ENCODE measurements around the gene LIN9.

Gene LIN9

DNA sequence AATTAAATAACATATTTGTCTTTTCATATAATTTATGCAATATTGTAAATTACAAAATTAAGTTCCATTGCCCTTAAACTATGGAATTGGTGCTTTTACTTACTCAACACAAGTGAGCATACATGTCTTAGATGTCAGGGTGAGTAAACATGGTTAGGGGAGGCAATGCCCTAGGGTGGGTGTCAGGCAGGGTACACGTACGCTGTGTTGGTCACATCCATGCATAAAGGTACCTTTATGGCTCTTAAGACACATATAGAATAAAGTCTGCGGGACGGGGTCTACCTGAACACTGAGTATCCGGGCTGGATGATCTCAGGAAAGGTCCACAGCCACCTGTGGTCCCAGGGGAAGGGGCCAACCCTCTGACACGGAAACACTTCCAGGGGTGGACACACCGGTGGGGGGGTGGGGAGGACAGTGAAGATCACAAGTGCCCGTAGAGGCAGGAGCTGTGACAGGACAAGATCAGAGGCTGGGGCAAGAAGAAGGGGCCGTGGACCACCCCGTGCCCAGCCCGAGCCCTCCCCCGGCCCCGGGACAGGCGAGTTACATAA, 720 bp downstream of the LIN9 start:
- no peaks in the 10 kb centered on the region for H3K36me3 ChIP-seq (ENCODE audit: control insufficient read depth in 5 of 5, insufficient read depth in 5 of 5, low read length in 5 of 5)
- H3K27ac ChIP-seq (ENCODE audit: low read depth, low read length): peak overlapping the region; percentile 54

DNA sequence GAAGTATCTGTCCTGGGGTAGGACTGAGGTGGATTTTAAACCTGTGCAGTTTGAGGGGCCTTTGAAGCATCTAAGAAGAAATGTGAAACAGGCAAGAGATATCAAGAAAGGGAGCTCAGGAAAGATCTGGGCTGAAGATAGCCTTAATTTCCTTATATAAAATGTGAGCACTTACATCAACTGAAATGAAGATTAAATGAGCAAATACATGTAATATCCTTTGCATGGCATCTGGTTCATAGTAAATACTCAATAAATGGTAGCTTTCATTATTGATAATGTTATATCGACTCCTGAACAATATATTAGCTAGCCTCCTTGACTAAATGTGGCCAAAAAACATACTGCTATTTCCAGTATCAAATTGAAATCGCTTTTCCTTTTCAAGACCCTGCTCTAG, 2.5 kb downstream of the LIN9 start:
- no peak overlapping the region for H3K27ac ChIP-seq (ENCODE audit: low read depth, low read length)
- H3K36me3 ChIP-seq (ENCODE audit: control insufficient read depth in 5 of 5, insufficient read depth in 5 of 5, low read length in 5 of 5): no peaks in the 10 kb centered on the region

More for the DNA sequence above, 720 bp downstream of the LIN9 start:
- Histone ChIP-seq H3K27me3 (ENCODE audit: control insufficient read depth in 5 of 5, insufficient read depth in 4 of 5, low read length in 5 of 5) (no peaks in the 10 kb centered on the region), H3K4me3 (ENCODE audit: low read depth in 1 of 5, low read length in 5 of 5) (peak overlapping the region; percentile 54 to 97 (median 90)), H3K4me1 (ENCODE audit: control insufficient read depth in 5 of 5, insufficient read depth in 5 of 5, low read length in 5 of 5) (peaks cover 0 to 20% (median 17%) of the 10 kb centered on the region in 5 donors), H3K9me3 (ENCODE audit: control insufficient read depth in 5 of 5, low read length in 5 of 5) (no peaks in the 10 kb centered on the region), H3K9ac (ENCODE audit: low read length in 5 of 5) (peak overlapping the region in 4 of 5 donors; percentile 84 to 96 (median 86))

DNA sequence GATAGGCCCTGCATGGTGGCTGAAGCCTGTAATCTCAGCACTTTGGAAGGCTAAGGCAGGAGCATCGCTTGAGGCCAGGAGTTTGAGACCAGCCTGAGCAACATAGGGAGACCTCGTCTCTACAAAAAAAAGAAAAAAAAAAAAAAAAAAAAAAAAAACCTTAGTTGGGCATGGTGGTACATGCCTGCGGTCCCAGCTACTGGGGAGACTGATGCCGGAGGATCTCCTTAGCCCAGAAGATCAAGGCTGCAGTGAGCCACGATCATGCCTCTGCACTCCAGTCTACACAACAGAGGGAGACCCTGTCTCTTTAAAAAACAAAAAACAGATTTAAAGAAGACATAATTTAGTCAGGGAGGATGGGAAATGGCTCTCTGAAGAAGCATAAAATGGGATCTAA, 3.8 kb downstream of the LIN9 start:
- H3K9ac ChIP-seq (ENCODE audit: low read length in 5 of 5): no peak overlapping the region
- no peaks in the 10 kb centered on the region for H3K9me3 ChIP-seq (ENCODE audit: control insufficient read depth in 5 of 5, low read length in 5 of 5)
- H3K27ac ChIP-seq (ENCODE audit: low read depth, low read length): no peak overlapping the region
- no peaks in the 10 kb centered on the region for H3K36me3 ChIP-seq (ENCODE audit: control insufficient read depth in 5 of 5, insufficient read depth in 5 of 5, low read length in 5 of 5)
- H3K4me1 ChIP-seq (ENCODE audit: control insufficient read depth in 5 of 5, insufficient read depth in 5 of 5, low read length in 5 of 5): peaks cover 0 to 20% (median 17%) of the 10 kb centered on the region in 5 donors
- no peaks in the 10 kb centered on the region for H3K27me3 ChIP-seq (ENCODE audit: control insufficient read depth in 5 of 5, insufficient read depth in 4 of 5, low read length in 5 of 5)
- H3K4me3 ChIP-seq (ENCODE audit: low read depth in 1 of 5, low read length in 5 of 5): no peak overlapping the region

More for the DNA sequence above, 2.5 kb downstream of the LIN9 start:
- Histone ChIP-seq H3K27me3 (ENCODE audit: control insufficient read depth in 5 of 5, insufficient read depth in 4 of 5, low read length in 5 of 5) (no peaks in the 10 kb centered on the region), H3K9me3 (ENCODE audit: control insufficient read depth in 5 of 5, low read length in 5 of 5) (no peaks in the 10 kb centered on the region), H3K4me3 (ENCODE audit: low read depth in 1 of 5, low read length in 5 of 5) (no peak overlapping the region), H3K4me1 (ENCODE audit: control insufficient read depth in 5 of 5, insufficient read depth in 5 of 5, low read length in 5 of 5) (peaks cover 0 to 20% (median 17%) of the 10 kb centered on the region in 5 donors), H3K9ac (ENCODE audit: low read length in 5 of 5) (no peak overlapping the region)

DNA sequence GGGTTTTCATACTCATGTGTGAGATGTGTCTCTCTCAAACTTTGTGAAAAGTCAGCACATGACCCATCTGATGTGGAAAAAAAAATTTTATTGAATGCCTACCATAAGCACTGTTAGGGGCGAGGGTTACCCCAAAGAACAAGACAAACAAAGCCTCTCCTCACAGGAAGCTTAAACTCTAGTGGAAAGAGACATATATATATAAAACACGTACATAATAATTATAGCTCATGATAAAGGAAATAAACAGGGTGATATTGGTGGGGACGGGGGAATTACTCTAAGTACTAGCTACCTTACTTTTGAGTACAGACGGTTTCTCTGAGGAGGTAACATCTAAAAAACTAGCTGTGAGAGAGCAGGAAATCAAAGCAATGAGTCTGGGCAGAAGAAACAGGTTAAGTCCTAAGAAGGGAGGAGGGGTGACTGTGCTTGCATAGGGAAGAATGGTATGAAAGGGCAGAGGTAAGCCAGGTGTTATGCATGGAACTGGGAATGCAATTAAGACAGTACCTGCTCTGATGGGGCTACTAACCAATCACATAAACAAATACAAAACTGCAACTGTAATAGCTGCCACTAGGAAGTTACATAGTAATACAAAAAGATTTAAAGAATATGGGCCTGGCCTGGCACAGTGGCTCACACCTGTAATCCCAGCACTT, 4.5 kb downstream of the LIN9 start:
- H3K9me3 ChIP-seq (ENCODE audit: control insufficient read depth in 5 of 5, low read length in 5 of 5): no peaks in the 10 kb centered on the region
- H3K4me1 ChIP-seq (ENCODE audit: control insufficient read depth in 5 of 5, insufficient read depth in 5 of 5, low read length in 5 of 5): peaks cover 0 to 14% (median 10%) of the 10 kb centered on the region in 5 donors
- H3K27me3 ChIP-seq (ENCODE audit: control insufficient read depth in 5 of 5, insufficient read depth in 4 of 5, low read length in 5 of 5): no peaks in the 10 kb centered on the region
- no peaks in the 10 kb centered on the region for H3K36me3 ChIP-seq (ENCODE audit: control insufficient read depth in 5 of 5, insufficient read depth in 5 of 5, low read length in 5 of 5)
- H3K27ac ChIP-seq (ENCODE audit: low read depth, low read length): no peak overlapping the region
- no peak overlapping the region for H3K9ac ChIP-seq (ENCODE audit: low read length in 5 of 5)
- H3K4me3 ChIP-seq (ENCODE audit: low read depth in 1 of 5, low read length in 5 of 5): no peak overlapping the region

DNA sequence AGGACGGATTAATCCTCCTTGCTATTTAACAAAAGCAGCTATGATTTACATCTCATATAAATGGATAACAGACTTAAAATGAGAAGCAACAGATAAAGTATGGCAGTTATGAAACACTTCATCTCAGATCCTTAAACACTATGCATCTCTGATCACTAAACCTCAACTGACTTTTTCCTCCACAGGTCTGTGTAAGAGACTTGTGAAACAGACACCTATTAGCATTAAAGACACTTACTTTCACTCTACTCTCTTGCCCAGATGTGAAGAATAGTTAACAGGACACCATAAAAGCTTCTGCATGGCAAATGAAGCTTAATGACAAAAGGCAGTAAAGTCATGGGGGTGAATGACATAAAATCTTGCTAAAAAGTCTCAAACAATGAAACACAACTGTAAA, 6.2 kb downstream of the LIN9 start:
- peaks cover 0 to 1% (median 0%) of the 10 kb centered on the region in 5 donors for H3K4me1 ChIP-seq (ENCODE audit: control insufficient read depth in 5 of 5, insufficient read depth in 5 of 5, low read length in 5 of 5)
- no peak overlapping the region for H3K4me3 ChIP-seq (ENCODE audit: low read depth in 1 of 5, low read length in 5 of 5)
- peaks cover 0 to 8% (median 0%) of the 10 kb centered on the region in 5 donors for H3K36me3 ChIP-seq (ENCODE audit: control insufficient read depth in 5 of 5, insufficient read depth in 5 of 5, low read length in 5 of 5)
- H3K9ac ChIP-seq (ENCODE audit: low read length in 5 of 5): no peak overlapping the region
- no peaks in the 10 kb centered on the region for H3K9me3 ChIP-seq (ENCODE audit: control insufficient read depth in 5 of 5, low read length in 5 of 5)
- H3K27me3 ChIP-seq (ENCODE audit: control insufficient read depth in 5 of 5, insufficient read depth in 4 of 5, low read length in 5 of 5): no peaks in the 10 kb centered on the region
- H3K27ac ChIP-seq (ENCODE audit: low read depth, low read length): no peak overlapping the region

DNA sequence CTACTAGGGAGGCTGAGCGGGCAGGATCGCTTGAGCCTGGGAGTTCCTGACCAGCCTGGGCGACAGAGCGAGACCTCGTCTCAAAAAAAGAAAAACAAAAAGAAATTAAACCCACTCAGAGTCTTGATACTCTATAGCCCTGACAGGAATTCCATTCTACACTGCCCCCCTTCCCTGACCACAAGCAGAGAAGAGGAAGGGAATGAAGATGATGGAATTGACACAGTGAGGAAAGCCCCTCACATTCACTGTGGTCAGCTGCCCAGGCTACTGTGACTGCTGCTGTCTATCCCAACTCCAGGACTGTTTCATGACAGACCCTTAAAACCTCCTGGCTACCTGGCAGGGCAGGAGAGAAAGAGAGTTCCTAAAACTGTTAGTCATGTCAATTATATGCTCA, 12.1 kb downstream of the LIN9 start:
- H3K27ac ChIP-seq (ENCODE audit: low read depth, low read length): no peak overlapping the region
- H3K27me3 ChIP-seq (ENCODE audit: control insufficient read depth in 5 of 5, insufficient read depth in 4 of 5, low read length in 5 of 5): no peaks in the 10 kb centered on the region
- no peaks in the 10 kb centered on the region for H3K9me3 ChIP-seq (ENCODE audit: control insufficient read depth in 5 of 5, low read length in 5 of 5)
- H3K4me1 ChIP-seq (ENCODE audit: control insufficient read depth in 5 of 5, insufficient read depth in 5 of 5, low read length in 5 of 5): no peaks in the 10 kb centered on the region
- H3K36me3 ChIP-seq (ENCODE audit: control insufficient read depth in 5 of 5, insufficient read depth in 5 of 5, low read length in 5 of 5): peaks cover 0 to 11% (median 0%) of the 10 kb centered on the region in 5 donors
- H3K9ac ChIP-seq (ENCODE audit: low read length in 5 of 5): no peak overlapping the region
- H3K4me3 ChIP-seq (ENCODE audit: low read depth in 1 of 5, low read length in 5 of 5): no peak overlapping the region

DNA sequence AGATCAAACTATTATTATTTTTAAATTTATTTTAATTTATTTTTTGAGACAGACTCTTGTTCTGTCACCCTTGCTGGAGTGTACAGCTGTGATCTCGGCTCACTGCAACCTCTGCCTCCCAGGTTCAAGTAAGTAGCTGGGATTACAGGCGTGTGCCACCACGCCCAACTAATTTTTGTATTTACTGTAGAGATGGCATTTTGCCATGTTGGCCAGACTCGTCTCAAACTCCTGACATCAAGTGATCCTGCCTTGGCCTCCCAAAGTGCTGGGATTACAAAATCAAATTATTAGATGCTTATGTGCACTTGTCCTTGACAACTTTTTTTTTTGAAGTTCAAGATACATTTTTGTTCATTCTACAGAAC, 15.4 kb downstream of the LIN9 start:
- no peaks in the 10 kb centered on the region for H3K27me3 ChIP-seq (ENCODE audit: control insufficient read depth in 5 of 5, insufficient read depth in 4 of 5, low read length in 5 of 5)
- H3K4me1 ChIP-seq (ENCODE audit: control insufficient read depth in 5 of 5, insufficient read depth in 5 of 5, low read length in 5 of 5): no peaks in the 10 kb centered on the region
- H3K9me3 ChIP-seq (ENCODE audit: control insufficient read depth in 5 of 5, low read length in 5 of 5): no peaks in the 10 kb centered on the region
- H3K36me3 ChIP-seq (ENCODE audit: control insufficient read depth in 5 of 5, insufficient read depth in 5 of 5, low read length in 5 of 5): peaks cover 0 to 9% (median 0%) of the 10 kb centered on the region in 5 donors
- no peak overlapping the region for H3K4me3 ChIP-seq (ENCODE audit: low read depth in 1 of 5, low read length in 5 of 5)
- H3K27ac ChIP-seq (ENCODE audit: low read depth, low read length): no peak overlapping the region
- H3K9ac ChIP-seq (ENCODE audit: low read length in 5 of 5): no peak overlapping the region

DNA sequence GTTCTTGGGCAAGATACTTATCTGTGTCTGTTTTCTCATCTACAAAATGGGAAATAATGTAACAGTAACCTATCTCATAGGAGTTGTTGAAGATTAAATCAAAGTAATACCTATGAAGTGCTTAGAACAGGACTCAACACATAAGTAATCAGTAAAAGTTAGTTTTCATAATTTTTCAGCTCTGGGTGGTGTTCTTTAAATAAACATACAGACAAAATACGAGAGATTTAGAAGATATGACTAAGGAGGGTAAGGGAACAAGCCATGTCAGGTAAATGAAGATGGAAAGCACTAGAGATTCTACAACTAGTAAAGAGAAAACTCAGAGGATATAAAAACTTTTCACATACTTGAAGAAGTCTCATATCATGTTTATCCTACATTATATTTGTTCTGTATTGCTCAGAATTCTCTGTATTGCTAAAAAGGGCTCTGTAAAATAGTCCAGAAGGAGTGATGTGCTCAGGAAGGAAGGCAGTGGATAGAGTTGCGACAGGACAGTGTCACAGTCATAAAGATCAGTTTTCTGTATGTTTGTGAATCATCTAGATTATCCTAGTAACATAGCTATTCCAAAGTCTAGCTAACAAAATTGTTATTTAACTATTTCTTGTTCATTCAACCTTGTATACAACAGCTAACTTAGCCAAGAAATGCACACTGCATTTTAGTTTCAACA, 16.0 kb downstream of the LIN9 start:
- Histone ChIP-seq H3K9me3 (ENCODE audit: control insufficient read depth in 5 of 5, low read length in 5 of 5) (no peaks in the 10 kb centered on the region), H3K27ac (ENCODE audit: low read depth, low read length) (no peak overlapping the region), H3K4me1 (ENCODE audit: control insufficient read depth in 5 of 5, insufficient read depth in 5 of 5, low read length in 5 of 5) (no peaks in the 10 kb centered on the region), H3K9ac (ENCODE audit: low read length in 5 of 5) (no peak overlapping the region), H3K27me3 (ENCODE audit: control insufficient read depth in 5 of 5, insufficient read depth in 4 of 5, low read length in 5 of 5) (no peaks in the 10 kb centered on the region), H3K4me3 (ENCODE audit: low read depth in 1 of 5, low read length in 5 of 5) (no peak overlapping the region), H3K36me3 (ENCODE audit: control insufficient read depth in 5 of 5, insufficient read depth in 5 of 5, low read length in 5 of 5) (peaks cover 0 to 5% (median 0%) of the 10 kb centered on the region in 5 donors)

DNA sequence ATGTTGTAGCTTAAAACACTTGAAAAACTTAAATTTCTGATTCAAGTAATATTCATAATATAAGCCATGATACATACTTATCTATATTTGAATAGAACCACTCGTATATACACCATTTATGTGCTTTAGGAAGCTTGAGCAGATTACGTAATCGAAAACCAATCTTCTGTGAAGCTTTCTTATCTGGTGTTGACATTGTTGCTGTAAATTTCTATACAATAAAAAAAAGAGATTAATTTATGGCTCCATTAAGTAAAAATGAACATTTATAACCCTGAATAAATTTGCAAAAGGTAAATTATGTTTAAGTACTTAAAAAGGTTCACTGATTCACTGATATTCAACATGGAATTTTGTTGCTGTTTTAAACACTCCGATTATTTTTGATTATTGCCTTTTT, 21.4 kb downstream of the LIN9 start:
- Histone ChIP-seq H3K9me3 (ENCODE audit: control insufficient read depth in 5 of 5, low read length in 5 of 5) (no peaks in the 10 kb centered on the region), H3K4me1 (ENCODE audit: control insufficient read depth in 5 of 5, insufficient read depth in 5 of 5, low read length in 5 of 5) (no peaks in the 10 kb centered on the region), H3K4me3 (ENCODE audit: low read depth in 1 of 5, low read length in 5 of 5) (no peak overlapping the region), H3K27me3 (ENCODE audit: control insufficient read depth in 5 of 5, insufficient read depth in 4 of 5, low read length in 5 of 5) (no peaks in the 10 kb centered on the region), H3K36me3 (ENCODE audit: control insufficient read depth in 5 of 5, insufficient read depth in 5 of 5, low read length in 5 of 5) (peaks cover 0 to 2% (median 0%) of the 10 kb centered on the region in 5 donors), H3K9ac (ENCODE audit: low read length in 5 of 5) (no peak overlapping the region), H3K27ac (ENCODE audit: low read depth, low read length) (no peak overlapping the region)

DNA sequence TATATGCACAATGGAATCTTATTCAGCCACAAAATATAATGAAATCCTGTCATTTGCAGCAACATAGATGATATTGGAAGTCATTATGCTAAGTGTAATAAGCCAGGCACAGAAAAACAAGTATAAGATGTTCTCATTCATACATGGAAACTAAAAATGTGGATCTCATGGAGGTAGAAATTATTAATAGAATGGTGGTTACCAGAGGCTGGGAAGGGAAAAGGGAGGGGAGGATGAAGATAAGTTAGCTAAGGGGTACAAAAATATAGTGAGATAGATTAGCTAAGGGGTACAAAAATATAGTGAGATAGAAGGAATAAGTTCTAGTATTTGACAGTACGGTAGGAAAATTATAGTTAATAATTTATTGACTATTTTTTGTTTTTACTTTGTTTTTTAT, 27.9 kb downstream of the LIN9 start:
- H3K36me3 ChIP-seq (ENCODE audit: control insufficient read depth in 5 of 5, insufficient read depth in 5 of 5, low read length in 5 of 5): no peaks in the 10 kb centered on the region
- H3K4me3 ChIP-seq (ENCODE audit: low read depth in 1 of 5, low read length in 5 of 5): no peak overlapping the region
- no peaks in the 10 kb centered on the region for H3K4me1 ChIP-seq (ENCODE audit: control insufficient read depth in 5 of 5, insufficient read depth in 5 of 5, low read length in 5 of 5)
- H3K9ac ChIP-seq (ENCODE audit: low read length in 5 of 5): no peak overlapping the region
- H3K27me3 ChIP-seq (ENCODE audit: control insufficient read depth in 5 of 5, insufficient read depth in 4 of 5, low read length in 5 of 5): no peaks in the 10 kb centered on the region
- H3K27ac ChIP-seq (ENCODE audit: low read depth, low read length): no peak overlapping the region
- H3K9me3 ChIP-seq (ENCODE audit: control insufficient read depth in 5 of 5, low read length in 5 of 5): no peaks in the 10 kb centered on the region
